Measurements from ENCODE around the gene FAM114A1.
"Not testable (repeated sequence)": the region's sequence is repeated elsewhere in the genome, so short reads cannot be mapped to it uniquely, and the experiment has no call there.

The FAM114A1 gene

DNA sequence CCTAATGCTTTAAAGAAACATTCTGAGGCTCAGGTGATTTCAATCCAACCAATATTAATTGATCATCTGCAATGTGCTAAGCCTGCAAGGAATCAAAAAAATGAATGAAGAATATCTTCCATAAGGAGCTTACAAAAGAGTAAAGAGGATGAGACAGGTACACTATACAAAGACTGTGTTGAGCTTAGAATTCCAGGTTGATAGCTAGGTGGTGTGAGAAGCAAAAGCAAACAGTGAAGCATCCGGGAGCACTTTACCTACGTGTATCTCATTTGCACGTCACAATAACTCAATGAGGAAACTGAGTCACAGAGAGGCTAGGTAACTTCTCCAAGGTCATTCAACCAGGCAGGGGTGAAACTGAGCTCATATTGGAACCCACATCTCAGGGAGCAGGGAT lies 37.1 kb downstream of the FAM114A1 start:
- DNase-seq = no peak

DNA sequence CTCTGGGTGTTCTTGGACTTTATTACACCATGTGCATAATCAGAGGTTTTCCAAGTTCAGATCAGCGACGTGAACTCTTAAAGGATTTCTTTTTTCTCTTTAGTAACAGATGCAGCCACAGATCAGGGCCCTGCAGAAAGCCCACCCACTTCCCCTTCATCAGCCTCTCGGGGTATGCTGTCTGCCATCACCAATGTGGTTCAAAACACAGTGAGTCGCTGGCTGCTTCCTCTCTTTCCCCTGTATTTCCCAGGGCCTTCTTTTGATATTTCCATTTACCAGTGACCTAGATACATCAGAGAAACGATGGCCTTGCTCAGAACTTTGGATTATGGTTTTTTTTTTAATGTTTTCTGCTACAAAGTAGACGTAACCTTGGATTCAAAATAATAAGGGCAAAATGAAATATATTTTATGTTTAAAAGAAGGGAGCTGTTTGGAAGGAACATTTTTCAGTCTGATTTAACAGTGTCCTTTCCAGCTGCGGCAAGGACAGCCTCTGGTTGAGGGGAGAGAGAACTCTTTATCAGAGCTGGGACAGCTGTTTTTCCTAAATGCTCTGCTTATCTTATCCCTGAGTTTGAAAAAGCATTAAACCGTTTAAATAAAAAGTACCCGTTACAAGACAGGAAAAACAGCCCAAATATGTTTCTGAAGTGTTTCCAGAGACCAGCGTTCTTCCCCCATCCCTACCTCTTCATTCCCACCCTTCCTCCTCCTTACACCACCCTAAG lies 38.2 kb downstream of the FAM114A1 start:
- no peak for DNase-seq

GRCh38 chr4:38907696-38908270 lies 40.2 kb downstream of the FAM114A1 start:
- DNase-seq = no peak

DNA sequence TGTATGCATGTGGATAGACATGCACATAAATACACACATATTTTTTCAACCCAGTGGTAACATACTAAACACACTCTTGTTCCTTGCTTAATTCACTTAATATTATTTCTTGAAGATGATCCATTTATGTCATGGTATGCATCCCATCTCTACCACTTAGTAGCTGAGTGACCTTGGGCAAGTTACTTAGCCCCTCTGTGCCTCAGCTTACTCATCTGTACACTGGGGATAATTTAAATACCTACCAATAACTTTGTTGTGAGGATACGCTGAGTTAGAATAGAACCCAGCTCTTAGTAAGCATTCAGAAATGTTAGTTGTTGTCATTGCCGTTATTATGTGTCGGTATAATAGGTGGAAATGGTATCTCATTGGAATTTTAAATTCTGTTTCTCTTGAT lies 41.4 kb downstream of the FAM114A1 start:
- DNase-seq = no peak

- DNase-seq = no peak
Observed at GRCh38 chr4:38911257-38911656, 43.7 kb downstream of the FAM114A1 start.

- no peak for DNase-seq
Observed at GRCh38 chr4:38914854-38915253, 47.2 kb downstream of the FAM114A1 start.

DNA sequence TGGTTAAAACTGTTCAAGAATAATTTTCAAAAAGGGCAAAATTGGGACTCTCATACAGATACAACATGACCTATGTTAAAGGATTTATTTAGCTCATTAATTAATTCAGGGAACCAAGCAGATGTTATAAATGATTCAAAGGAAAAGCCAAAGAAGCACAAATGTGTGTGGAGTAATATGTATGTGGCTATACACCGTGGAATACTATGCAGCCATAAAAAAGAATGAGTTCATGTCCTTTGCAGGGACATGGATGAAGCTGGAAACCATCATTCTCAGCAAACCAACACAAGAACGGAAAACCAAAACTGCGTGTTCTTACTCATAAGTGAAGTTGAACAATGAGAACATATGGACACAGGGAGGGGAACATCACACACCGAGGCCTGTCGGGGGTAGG lies 48.7 kb downstream of the FAM114A1 start:
- DNase-seq = not testable (repeated sequence)

GRCh38 chr4:38917481-38918025 lies 49.9 kb downstream of the FAM114A1 start:
- DNase-seq = no peak

DNA sequence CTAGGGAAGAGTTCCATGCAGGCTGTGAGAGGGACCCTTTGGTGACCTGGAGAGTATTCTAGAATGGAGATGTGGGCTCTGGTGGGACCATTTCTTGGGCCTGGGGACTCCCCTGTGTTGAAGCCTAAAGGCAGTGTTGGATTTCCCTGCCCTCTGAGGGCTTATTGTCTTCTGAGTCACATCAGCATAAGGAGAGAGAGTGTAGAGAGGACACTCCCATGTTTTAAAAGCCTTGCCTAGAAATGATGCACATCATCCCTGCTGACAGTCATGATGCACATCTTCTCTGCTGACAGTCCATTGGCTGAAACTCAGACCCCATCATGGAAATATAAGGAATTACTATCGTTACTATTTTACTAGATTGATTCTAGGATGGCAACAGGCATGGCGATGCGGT lies 51.9 kb downstream of the FAM114A1 start:
- no peak for DNase-seq

GRCh38 chr4:38920186-38920585 lies 52.6 kb downstream of the FAM114A1 start:
- no peak for DNase-seq

- no peak for DNase-seq
Observed at GRCh38 chr4:38920677-38921076, 53.1 kb downstream of the FAM114A1 start.

DNA sequence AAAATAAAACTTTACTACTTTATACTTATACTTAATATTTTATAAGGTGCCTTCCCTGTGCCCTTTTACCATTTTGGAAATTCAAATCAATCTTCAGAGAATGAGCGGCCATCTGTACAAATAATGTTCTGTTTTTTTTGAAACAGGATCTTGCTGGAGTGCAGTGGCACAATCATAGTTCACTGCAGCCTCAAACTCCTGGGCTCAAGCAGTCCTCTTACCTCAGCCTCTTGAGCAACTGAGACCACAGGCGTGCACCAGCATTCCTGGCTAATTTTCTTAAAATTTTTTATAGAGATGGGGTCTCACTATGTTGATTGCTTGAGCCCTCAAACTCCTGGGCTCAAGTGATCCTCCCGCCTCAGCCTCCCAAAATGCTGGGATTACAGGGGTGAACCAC lies 53.5 kb downstream of the FAM114A1 start:
- no peak for DNase-seq

DNA sequence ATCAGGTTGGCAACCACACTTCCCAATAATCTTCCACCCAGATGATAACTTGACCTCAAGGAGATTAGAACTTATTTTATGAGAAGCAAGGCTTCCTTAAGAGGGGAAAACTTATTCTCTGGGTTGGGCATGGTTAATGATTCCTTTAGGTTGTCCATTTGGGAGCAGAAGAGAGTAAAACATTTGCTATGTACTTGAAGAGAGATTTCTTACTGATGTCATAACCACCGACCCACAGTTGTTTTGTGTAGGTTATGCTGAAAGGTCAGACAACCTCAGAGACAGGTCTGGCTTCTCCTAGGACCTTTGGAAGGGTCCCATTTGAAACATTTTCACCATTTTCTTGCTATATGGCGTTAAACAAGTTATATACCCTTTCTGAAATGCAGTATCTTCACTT lies 56.1 kb downstream of the FAM114A1 start:
- no peak for DNase-seq

- DNase-seq = no peak
Observed at GRCh38 chr4:38924353-38924752, 56.7 kb downstream of the FAM114A1 start.

DNA sequence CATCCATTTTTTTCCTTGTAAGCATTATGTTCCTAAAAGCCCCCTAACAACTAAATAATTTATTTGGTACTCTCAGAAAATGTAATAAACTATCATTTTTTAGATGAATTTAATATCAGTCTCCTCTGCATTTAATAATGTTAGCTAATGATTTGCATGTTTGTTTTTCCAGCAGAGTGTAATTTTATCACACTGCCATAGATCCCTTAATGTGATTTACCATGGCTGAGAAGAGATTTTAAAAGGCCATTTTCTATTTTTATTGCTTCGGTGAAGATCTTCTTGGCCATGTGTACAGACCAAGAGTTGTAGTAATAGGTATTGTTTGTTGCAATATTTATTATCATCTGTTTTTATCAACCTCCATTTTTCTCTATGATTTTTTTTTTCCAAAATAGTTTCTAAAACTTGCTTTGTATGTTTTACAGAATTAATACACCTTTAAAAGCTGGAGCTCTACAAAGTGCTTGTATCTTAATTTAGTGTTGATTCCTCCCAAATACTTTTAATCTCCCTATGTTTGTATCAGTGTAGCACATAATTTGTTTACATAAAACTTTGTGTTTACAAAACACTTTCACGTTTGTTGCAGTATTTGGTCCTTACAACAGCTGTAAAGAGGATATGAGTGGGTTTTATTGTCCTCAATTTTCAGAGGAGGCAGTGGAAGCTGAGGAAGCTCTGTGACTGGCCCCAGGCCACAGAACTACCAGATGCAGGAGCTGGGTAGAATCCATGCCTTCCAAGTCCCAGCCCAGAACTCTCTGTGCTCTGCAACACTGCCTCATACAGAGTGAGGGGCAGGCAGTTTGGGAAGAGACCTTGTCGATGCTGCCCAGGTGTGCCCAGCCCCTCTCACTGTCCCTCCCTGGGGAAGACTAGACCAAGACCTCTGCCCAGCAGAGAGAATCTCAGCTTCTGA lies 58.1 kb downstream of the FAM114A1 start:
- DNase-seq = no peak

DNA sequence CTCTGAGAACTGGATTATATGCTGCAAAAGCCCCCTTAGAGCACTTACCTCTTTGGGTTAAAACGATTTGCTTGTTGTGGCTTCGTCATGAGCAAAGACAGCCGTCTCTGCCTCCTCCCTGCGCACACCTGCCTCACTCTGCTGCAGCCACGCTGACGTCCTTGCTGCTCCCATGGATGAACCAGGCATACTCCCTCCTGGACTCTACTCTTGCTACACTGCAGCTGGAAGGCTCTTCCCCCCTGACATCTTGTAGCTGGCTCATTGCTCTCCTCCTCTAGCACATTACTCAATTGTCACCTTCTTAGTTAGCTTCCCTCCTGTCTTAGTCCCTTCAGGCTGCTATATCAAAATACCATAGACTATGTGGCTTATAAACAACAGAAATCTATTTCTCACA lies 59.3 kb downstream of the FAM114A1 start:
- DNase-seq = no peak

- no peak for DNase-seq
Observed at GRCh38 chr4:38928568-38928967, 61.0 kb downstream of the FAM114A1 start.

GRCh38 chr4:38928974-38929373 lies 61.4 kb downstream of the FAM114A1 start:
- DNase-seq = no peak

DNA sequence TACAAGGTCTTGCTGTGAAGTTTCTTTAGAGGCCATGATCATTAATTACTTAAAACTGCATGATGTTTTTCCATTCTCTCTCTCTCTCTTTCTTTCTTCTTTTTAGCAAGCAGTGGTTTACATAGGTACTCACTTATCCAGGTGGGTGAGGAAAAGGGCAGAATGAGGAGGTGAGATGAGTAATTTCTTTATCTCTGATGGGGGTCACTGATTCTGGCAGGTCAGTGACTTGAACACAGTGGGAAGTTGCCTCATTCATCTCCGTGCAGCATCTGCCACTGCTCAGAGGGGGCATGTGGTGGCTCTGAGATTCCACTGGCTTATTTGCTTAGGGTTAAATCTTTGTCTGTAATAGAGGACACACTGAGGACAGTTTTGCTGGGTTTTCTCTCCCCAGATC lies 62.6 kb downstream of the FAM114A1 start:
- no peak for DNase-seq

GRCh38 chr4:38930707-38931106 lies 63.1 kb downstream of the FAM114A1 start:
- no peak for DNase-seq

GRCh38 chr4:38931125-38931524 lies 63.5 kb downstream of the FAM114A1 start:
- DNase-seq = no peak

GRCh38 chr4:38935391-38936073 lies 67.9 kb downstream of the FAM114A1 start:
- no peak for DNase-seq

- DNase-seq = no peak
Observed at GRCh38 chr4:38939165-38939564, 71.6 kb downstream of the FAM114A1 start.

Measured in stimulated activated naive CD4-positive, alpha-beta T cell treated with Interleukin-2 at 50 U/mL for 16 hours (primary cell).